Mesendoderm (in vitro differentiated cells): ENCODE measurements around the gene RREB1.

Experiments used
- DNase-seq: peaks from one replicate; pipeline ENCODE4 v3.0.0; 2013
- H2AK5ac ChIP-seq: 2 replicates; pipeline ENCODE4 v1.6.1; 2013; ENCODE audit warnings: low read length, inconsistent platforms
- H2BK120ac ChIP-seq: 2 replicates; pipeline ENCODE4 v1.6.1; 2013; ENCODE audit warnings: low read depth, mild to moderate bottlenecking, low read length, moderate library complexity, mixed read lengths
- H2BK15ac ChIP-seq: replicated peaks from 2 replicates; pipeline ENCODE4 v1.6.1; 2013; ENCODE audit warnings: low read depth, mild to moderate bottlenecking, moderate library complexity
- H2BK5ac ChIP-seq: 2 replicates; pipeline ENCODE4 v1.6.1; 2013; ENCODE audit warnings: low read length, inconsistent platforms
- H3K18ac ChIP-seq: 2 replicates; pipeline ENCODE4 v1.6.1; 2013; ENCODE audit warnings: mild to moderate bottlenecking, low read length, mixed read lengths
- H3K23ac ChIP-seq: one replicate; pipeline ENCODE4 v1.6.1; 2013; ENCODE audit warnings: low read length
- H3K27ac ChIP-seq: 2 replicates; pipeline ENCODE4 v1.5.1; 2013; ENCODE audit warnings: low read depth, mild to moderate bottlenecking, inconsistent platforms, low read length, moderate library complexity
- H3K27me3 ChIP-seq: 2 replicates; pipeline ENCODE4 v1.6.1; 2013; ENCODE audit warnings: low read length, control low read depth, mild to moderate bottlenecking, inconsistent platforms; ENCODE audit not compliant: insufficient read depth, poor library complexity
- H3K36me3 ChIP-seq: 2 replicates; pipeline ENCODE4 v1.6.1; 2013; ENCODE audit warnings: low read length, inconsistent platforms; ENCODE audit not compliant: control insufficient read depth, insufficient read depth
- H3K4ac ChIP-seq: one replicate; pipeline ENCODE4 v1.6.1; 2013; ENCODE audit warnings: low read depth, mild to moderate bottlenecking, low read length, moderate library complexity
- H3K4me1 ChIP-seq: 2 replicates; pipeline ENCODE4 v1.6.1; 2013; ENCODE audit warnings: low read depth, low read length, inconsistent platforms; ENCODE audit not compliant: control insufficient read depth
- H3K4me2 ChIP-seq: 2 replicates; pipeline ENCODE4 v1.6.1; 2013; ENCODE audit warnings: low read length
- H3K4me3 ChIP-seq: 2 replicates; pipeline ENCODE4 v1.5.1; 2013; ENCODE audit warnings: mild to moderate bottlenecking, low read length
- H3K56ac ChIP-seq: one replicate; pipeline ENCODE4 v1.6.1; 2013; ENCODE audit warnings: low read length
- H3K79me1 ChIP-seq: 2 replicates; pipeline ENCODE4 v1.6.1; 2013; ENCODE audit warnings: low read length, inconsistent platforms
- H3K79me2 ChIP-seq: 2 replicates; pipeline ENCODE4 v1.6.1; 2013; ENCODE audit warnings: mild to moderate bottlenecking, low read length; ENCODE audit not compliant: control insufficient read depth, insufficient read depth
- H3K9ac ChIP-seq: 2 replicates; pipeline ENCODE4 v1.6.1; 2013; ENCODE audit warnings: low read length, inconsistent platforms
- H4K5ac ChIP-seq: one replicate; pipeline ENCODE4 v1.6.1; 2013; ENCODE audit warnings: low read length
- H4K8ac ChIP-seq: one replicate; pipeline ENCODE4 v1.6.1; 2013; ENCODE audit warnings: low read depth, mild to moderate bottlenecking, control low read depth, low read length, moderate library complexity
- WGBS: extraction: QIAGEN DNeasy Blood & Tissue Kit; methylation state at CpG from one replicate; pipeline ENCODE4 v1.1.7; 2013; ENCODE audit warnings: low lambda C conversion rate, missing lambda C conversion rate; ENCODE audit not compliant: insufficient coverage; ENCODE audit errors: extremely low coverage; 5-methylcytosine and 5-hydroxymethylcytosine counted together

The RREB1 gene

DNA sequence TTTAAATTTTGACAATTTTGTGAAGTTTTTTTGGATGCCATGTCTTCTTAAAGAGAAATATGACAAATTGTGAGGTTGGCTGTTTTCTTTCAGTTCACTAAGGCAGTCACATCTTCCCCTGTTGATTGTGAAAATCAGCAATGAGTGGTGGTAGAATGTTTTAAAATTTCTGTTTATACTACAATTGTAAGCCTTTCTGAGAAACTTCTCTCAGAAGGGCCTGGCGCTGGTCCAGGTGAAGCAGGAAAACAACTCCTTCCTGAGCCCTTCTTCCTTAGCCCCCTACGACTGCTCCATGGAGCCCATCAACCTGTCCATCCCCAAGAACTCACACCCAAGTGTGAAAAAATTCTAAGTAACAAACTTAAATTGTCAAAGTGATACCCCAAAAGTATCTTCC, 124.6 kb downstream of the RREB1 start:
- Histone ChIP-seq H3K27me3 (no peaks in the 10 kb centered on the region), H2AK5ac (no peak overlapping the region), H3K56ac (no peak overlapping the region), H3K23ac (no peak overlapping the region), H2BK120ac (no peak overlapping the region), H3K4ac (no peak overlapping the region), H2BK5ac (no peak overlapping the region), H3K36me3 (peaks cover 3% of the 10 kb centered on the region), H3K4me1 (no peaks in the 10 kb centered on the region), H3K9ac (no peak overlapping the region), H2BK15ac (no peak overlapping the region), H3K4me2 (no peak overlapping the region), H3K79me2 (no peaks in the 10 kb centered on the region), H3K79me1 (peaks cover 2% of the 10 kb centered on the region), H3K27ac (no peak overlapping the region), H4K8ac (no peak overlapping the region), H3K4me3 (no peak overlapping the region), H4K5ac (no peak overlapping the region), H3K18ac (no peak overlapping the region)
- no CpG with 5 or more reads among the region's 2 CpGs for WGBS
- no peak for DNase-seq

DNA sequence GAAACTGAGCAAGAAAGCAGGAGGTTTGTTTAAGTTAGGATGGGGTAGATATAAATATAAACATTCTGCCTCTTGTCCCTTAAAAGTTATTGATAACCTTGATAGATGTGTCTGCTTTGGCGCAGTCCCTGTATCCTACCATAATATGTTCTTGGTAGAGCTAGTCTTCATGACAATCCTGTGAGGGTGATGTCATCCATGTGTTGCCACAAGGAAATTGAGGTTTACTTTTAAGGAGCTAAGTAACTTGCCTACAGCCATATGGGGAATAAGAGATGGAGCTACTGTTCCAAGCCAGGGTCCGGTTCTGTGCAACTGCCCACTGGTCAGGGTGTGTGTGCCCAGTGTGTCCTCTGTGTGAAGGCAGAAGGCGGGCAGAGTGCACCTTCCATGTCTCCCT, 126.8 kb downstream of the RREB1 start:
- Histone ChIP-seq H3K56ac (no peak overlapping the region), H3K4me3 (no peak overlapping the region), H3K79me2 (no peaks in the 10 kb centered on the region), H3K4me2 (no peak overlapping the region), H4K5ac (no peak overlapping the region), H2BK120ac (no peak overlapping the region), H3K27ac (no peak overlapping the region), H3K79me1 (peaks cover 4% of the 10 kb centered on the region), H3K9ac (no peak overlapping the region), H3K27me3 (no peaks in the 10 kb centered on the region), H4K8ac (no peak overlapping the region), H3K23ac (no peak overlapping the region), H2BK5ac (no peak overlapping the region), H2BK15ac (no peak overlapping the region), H3K36me3 (peaks cover 3% of the 10 kb centered on the region), H3K18ac (no peak overlapping the region), H3K4ac (no peak overlapping the region), H2AK5ac (no peak overlapping the region), H3K4me1 (no peaks in the 10 kb centered on the region)
- no CpG with 5 or more reads among the region's 3 CpGs for WGBS
- no peak for DNase-seq

DNA sequence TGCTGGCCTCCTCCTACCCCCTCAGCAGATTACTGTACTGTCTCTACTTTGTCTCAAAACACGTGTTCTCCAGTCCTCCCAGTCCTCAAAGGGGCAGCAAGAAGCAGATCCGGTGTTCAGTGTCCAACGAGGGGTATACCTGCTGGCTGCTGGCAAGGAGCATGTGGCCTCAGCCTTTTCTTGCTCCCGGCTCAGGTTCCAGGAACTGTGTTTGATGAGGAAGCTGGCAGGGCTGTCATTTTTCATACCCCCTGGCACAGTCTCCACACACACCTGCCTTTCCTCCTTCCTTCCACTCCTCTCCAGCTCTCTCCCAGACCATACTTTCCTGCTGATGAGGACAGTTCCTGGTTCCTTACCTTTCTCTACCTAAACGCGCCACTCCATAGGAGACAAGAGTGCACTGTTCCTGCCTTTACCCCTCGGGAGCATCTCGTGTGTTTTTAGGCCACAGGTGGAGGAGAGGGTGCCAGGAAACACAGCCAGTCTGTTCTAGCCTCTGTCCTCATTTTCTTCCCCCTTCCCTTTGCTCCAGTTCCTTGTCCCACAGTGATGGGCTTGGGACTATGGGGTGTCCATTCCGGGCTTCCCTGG, 128.0 kb downstream of the RREB1 start:
- H4K8ac ChIP-seq = no peak overlapping the region
- H3K27ac ChIP-seq = no peak overlapping the region
- H3K79me1 ChIP-seq = peaks cover 6% of the 10 kb centered on the region
- H3K18ac ChIP-seq = no peak overlapping the region
- peaks cover 4% of the 10 kb centered on the region for H3K36me3 ChIP-seq
- no peak overlapping the region for H2BK5ac ChIP-seq
- H3K4me1 ChIP-seq = no peaks in the 10 kb centered on the region
- no peak overlapping the region for H2BK120ac ChIP-seq
- no peak overlapping the region for H3K4me2 ChIP-seq
- no peaks in the 10 kb centered on the region for H3K27me3 ChIP-seq
- WGBS = no CpG with 5 or more reads among the region's 9 CpGs
- DNase-seq = no peak
- H3K23ac ChIP-seq = no peak overlapping the region
- H2AK5ac ChIP-seq = no peak overlapping the region
- H2BK15ac ChIP-seq = no peak overlapping the region
- H3K4ac ChIP-seq = no peak overlapping the region
- no peaks in the 10 kb centered on the region for H3K79me2 ChIP-seq
- no peak overlapping the region for H3K9ac ChIP-seq
- H4K5ac ChIP-seq = no peak overlapping the region
- no peak overlapping the region for H3K56ac ChIP-seq
- no peak overlapping the region for H3K4me3 ChIP-seq

DNA sequence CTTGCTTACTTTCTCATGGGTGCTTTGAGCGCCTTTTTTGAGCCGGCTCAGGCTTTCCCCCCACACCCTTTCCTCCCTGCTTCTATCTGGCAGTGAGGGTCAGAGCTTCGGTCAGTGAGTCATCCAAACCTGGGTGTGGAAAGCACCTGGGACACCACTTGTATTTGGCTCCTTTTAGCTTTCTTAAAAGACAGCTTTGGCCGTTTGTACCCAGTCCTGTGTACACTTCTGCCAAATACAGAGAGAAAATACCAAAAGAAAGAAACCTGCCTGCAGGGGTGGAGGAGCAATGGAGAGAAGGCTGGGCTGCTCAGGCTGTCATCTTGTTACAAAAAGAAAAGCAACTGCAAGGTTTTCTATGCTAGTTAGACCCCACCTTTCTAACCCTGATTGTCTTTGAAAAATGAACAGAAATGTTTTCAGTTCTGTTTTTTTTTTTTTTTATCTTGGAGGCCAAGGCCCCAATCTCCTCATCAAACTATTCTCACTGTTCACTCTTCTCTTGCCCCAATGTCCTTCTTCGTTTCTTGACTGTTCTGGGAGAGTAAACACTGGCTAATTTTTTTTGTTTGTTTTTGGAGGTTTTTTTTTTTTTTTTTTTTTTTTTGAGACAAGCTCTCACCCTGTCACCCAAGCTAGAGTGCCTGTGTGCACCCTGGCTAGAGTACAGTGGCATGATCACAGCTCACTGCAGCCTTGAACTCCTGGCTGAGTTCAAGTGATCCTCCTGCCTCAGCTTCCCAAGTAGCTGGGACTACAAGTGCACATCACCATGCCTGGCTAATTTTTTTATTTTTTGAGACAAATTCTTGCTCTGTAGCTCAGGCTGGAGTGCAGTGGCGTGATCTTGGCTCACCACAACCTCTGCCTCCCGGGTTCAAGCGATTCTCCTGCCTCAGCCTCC, 128.8 kb downstream of the RREB1 start:
- no peak for DNase-seq
- Histone ChIP-seq H3K4me2 (no peak overlapping the region), H4K8ac (no peak overlapping the region), H4K5ac (no peak overlapping the region), H3K9ac (no peak overlapping the region), H3K56ac (no peak overlapping the region), H3K4me1 (no peaks in the 10 kb centered on the region), H3K23ac (no peak overlapping the region), H3K36me3 (peaks cover 4% of the 10 kb centered on the region), H3K4me3 (no peak overlapping the region), H3K79me1 (peaks cover 6% of the 10 kb centered on the region), H2BK120ac (no peak overlapping the region), H3K79me2 (no peaks in the 10 kb centered on the region), H2AK5ac (no peak overlapping the region), H3K27me3 (no peaks in the 10 kb centered on the region), H2BK15ac (no peak overlapping the region), H3K18ac (no peak overlapping the region), H2BK5ac (no peak overlapping the region), H3K27ac (no peak overlapping the region), H3K4ac (no peak overlapping the region)
- WGBS = no CpG with 5 or more reads among the region's 8 CpGs

DNA sequence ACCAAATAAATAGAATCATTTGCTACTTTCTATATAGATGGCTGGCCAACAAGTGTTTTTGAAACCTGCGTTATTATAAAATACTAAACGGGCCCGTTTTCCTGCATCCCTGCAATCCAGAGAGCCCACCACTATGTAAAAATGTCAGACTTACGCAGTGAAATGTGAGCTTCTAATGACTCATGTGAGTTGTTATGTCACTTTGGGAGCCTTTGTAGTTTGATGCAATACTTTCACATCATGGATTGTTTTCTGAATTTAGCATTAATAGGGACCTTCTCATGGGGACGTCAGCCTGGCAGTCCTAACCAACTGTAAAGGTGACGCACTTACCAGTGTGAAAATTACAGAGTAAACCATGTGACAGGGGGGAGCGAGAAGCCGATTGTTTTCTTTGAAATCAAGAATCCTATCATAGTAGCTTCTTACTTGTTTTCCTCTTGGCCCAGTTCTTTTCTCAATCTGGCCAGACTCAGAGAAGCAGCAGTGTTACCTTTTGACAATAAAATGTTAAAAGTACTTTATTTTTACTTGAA, 130.0 kb downstream of the RREB1 start:
- Histone ChIP-seq H2AK5ac (no peak overlapping the region), H3K4ac (no peak overlapping the region), H3K79me1 (peaks cover 6% of the 10 kb centered on the region), H3K79me2 (no peaks in the 10 kb centered on the region), H3K4me1 (peaks cover 3% of the 10 kb centered on the region), H2BK15ac (no peak overlapping the region), H3K23ac (no peak overlapping the region), H4K8ac (no peak overlapping the region), H2BK120ac (no peak overlapping the region), H3K4me2 (no peak overlapping the region), H3K27ac (no peak overlapping the region), H3K36me3 (peaks cover 2% of the 10 kb centered on the region), H4K5ac (no peak overlapping the region), H3K9ac (no peak overlapping the region), H3K56ac (no peak overlapping the region), H3K18ac (no peak overlapping the region), H2BK5ac (no peak overlapping the region), H3K4me3 (no peak overlapping the region), H3K27me3 (no peaks in the 10 kb centered on the region)
- no CpG with 5 or more reads among the region's 8 CpGs for WGBS
- DNase-seq = peak; percentile 26
